GM19468 (cell line): ENCODE measurements around the gene ELOF1.
A peak's percentile ranks its signal among the peaks of the same experiment; 100 is the strongest.
"Not testable (repeated sequence)": the region's sequence is repeated elsewhere in the genome, so short reads cannot be mapped to it uniquely, and the experiment has no call there.

Experiments
- ATAC-seq: cut with Tn5 transposase; IDR thresholded peaks from one replicate; pipeline ENCODE4 v1.9.1; 2021; ENCODE audit warnings: mild to moderate bottlenecking, moderate library complexity, moderate number of reproducible peaks; ENCODE audit not compliant: unreplicated experiment; ENCODE audit errors: extremely low read depth

The ELOF1 gene

DNA sequence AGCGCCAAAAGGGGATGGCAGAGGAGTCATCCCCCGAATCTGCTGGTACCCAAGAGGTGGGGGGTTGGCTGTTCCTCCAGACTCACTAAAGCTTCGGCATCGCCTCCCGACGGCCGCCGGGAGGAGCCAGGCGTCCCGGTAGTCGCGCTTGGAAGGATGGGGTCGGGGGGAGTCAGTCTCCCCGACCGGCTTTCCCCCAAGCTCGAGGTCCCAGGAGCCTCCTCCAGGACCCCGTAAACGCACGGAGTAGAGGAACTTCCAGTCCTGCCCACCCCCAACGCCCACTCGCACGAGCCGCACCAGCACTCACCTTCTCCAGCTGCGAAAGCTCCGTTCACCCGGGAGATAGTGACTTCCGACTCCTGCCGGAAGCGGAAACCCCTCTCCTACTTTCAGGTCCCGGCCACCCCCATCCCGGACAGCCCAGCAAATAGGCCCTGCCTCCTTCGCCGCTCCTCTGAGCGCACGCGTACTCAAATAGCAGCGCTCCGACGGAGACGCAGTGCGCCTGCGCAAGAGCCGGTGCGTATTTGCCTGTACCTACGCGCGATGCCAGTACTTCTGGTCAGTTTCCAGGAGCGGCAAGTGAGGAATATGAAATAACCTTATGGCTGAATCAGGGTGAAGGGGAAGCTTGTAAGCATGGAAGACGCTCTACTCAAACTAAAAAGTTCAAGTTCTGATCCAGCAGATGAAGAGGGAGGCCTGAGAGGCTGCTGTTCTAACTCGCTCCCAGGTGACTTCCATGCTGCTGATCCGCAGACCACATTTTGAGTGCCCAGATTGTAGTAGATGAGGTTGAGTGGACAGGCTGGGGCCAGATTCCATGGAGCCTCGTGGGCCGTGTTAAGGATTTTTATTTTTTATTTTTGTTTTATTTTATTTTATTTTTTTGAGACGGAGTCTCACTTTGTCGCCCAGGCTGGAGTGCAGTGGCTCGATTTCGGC, at the start of gene ELOF1:
Gene ELOF1, minus strand, starts transcription at position 350 of the 948 bp plus-strand sequence. CDS start 4,883 bp downstream, outside the sequence.
- no peak for ATAC-seq

DNA sequence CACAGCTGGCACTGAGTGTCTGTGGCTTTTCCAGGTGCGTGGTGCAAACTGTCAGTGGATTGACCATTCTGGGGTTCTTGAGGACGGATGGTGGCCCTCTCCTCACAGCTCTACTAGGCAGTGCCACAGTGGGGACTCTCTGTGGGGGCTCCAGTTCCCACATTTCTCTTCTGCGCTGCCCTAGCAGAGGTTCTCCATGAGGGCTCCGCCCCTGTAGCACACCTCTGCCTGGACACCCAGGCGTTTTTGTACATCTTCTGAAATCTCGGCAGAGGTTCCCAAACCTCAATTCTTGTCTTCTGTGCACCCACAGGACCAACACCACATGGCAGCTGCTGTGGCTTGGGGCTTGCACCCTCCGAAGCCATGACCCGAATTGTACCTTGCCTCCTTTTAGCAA, 47.5 kb upstream of the ELOF1 start:
- no peak for ATAC-seq

DNA sequence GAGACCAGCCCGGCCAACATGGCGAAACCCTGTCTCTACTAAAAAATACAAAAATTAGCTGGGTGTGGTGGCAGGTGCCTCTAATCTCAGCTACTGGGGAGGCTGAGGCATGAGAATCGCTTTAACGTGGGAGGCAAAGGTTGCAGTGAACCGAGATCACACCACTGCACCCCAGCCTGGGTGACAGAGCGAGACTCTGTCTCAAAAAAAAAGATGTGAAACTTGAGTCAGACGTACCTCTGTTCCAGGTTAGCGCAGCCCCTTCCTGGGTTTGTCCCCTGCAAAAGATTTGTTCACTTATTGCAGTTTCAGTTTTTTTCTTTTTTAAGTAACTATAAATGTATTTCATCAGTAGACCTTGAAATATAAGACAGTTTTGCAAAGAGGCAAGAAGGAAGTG, 40.7 kb upstream of the ELOF1 start:
- not testable (repeated sequence) for ATAC-seq

DNA sequence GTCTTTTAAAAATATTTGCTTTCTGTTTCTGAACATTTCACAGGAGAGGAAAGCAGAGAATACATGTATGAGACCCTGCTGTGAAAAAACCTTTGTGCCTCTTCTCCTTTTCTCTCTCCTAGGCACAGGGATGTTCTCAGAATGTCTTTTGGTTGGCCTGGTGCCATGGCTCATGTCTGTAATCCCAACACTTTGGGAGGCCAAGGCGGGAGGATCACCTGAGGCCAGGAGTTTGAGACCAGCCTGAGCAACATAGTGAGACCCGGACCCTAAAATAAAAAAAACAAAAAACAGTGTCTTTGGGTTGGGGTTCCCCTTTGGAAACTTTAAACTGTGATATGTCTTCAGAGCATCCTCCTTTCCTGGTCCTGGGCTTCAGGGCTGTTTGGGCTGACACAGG, 39.7 kb upstream of the ELOF1 start:
- ATAC-seq = no peak

DNA sequence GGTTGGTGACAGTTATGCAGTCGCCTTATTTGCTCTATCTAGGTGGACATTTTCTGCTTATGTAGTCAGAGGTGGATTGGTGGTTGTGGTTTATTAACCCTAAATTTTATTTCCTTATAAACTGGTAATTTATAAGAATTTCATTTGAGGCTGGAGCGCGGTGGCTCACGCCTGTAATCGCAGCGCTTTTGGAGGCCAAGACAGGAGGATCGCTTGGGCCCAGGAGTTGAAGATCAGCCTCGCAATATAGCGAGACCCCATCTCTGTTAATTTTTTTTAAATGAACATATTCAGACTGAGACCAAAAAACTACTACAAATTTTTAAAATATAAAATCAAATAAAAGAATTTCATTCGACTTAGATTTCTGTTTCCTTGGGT, 39.1 kb upstream of the ELOF1 start:
- ATAC-seq = no peak

DNA sequence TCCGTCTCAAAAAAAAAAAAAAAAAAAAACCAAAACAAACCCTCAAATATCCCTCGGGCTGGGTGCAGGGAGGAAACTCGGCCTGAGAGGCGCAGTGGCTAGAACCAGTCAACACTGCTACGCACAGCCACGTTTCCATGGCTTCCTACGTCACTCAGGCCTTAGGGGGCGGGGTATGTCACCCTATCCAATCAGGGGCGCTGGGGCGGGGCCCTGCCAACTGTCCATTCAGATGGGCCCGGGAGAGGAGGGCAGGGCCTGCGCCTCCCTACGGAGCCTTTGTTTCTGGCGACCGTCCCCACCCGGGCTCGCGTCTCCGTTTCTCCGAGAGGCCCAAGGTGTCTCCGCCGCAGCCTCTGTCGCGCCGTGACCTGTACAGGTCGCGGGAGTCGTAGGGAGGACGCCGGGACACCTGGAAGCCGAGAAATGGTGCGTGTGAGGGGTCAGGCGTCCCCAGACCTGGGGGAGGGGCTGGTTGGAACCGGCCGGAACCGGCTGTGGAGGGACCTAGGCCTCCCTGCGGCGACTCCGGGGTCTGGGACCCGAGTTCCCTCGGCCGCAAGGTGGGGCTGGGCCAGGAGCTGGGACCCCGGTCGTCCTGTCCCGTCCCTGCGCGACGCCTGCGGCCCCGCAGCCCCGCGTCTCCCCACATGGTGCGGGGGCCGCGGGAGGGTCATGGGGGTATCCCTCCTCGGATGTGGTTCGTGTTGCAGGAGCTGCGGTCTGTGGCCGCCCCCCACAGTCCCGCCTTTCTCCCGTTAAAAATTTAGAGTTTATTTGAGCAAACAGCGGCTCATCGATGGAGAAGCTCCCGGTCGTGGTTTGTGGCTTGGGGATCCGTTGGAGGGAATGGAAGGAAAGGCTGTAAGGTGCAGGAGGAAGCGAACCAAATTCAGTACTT, 38.4 kb upstream of the ELOF1 start, which contains the start of gene ZNF627:
Gene ZNF627, plus strand, starts transcription at position 282 of the 901 bp plus-strand sequence. Its CDS starts 145 bp downstream, at position 427.
- peak; percentile 77 for ATAC-seq

DNA sequence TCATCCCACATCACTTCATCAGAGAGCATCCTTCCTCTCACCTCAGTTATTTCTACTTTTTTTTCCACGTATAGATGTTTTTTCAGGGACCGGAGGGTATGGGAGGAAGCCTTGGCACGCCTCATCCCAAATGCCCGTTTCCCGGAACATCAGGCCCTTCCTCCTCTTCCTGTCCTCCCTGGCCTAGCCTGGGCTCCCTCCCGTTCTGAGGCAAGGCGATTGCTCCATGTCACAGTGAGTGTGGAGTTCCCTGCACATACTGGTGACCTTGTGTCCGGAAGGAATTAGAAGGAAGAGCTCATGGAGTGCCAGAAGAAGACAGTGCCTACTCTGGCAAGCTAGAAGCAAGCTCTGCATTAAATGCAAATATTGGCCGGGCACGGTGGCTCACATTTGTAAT, 37.1 kb upstream of the ELOF1 start:
- ATAC-seq = no peak

DNA sequence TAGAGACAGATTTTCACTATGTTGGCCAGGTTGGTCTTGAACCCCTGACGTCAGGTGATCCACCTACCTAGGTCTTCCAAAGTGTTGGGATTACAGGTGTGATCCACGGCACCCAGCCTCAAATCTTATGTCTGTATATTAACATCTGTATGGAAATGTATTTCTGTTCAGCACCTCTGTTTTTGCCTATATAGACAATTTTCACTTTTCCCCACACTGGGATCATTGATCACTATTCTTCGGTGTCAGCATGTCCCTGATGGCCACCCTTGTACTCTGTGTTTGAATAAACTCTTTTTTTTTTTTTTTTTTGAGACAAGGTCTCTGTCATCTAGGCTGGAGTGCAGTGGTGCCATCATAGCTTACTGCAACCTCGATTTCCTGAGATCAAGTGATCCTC, 35.1 kb upstream of the ELOF1 start:
- ATAC-seq = no peak

DNA sequence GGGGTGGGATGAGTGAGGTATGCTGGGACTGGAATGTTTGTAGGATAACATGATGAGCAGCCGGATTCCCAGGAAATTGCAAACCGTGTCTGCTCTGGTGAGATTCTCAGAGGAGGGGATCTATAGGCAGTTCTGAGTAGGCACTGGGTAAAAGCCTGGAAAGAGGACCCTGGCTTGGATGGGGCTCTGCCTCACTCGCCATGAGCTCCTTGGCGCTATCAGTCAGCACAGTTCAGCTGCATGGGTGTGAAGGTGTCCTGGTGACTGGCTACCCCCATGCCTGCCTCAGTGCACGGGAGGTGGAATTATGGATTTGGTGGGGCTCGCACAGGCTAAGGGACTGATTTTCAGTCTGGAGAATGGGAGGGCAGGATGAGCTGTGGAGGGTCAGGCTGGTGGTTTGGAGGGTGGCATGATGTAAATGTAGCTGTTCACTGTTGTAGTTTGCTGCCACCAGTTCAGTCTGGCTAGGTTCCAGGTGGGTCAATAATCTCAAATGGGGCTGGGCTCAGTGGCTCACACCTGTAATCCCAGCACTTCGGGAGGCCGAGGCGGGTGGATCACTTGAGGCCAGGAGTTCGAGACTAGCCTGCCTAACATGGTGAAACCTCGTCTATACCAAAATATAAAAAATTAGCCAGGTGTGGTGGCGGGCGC, 29.1 kb upstream of the ELOF1 start:
- ATAC-seq = no peak

DNA sequence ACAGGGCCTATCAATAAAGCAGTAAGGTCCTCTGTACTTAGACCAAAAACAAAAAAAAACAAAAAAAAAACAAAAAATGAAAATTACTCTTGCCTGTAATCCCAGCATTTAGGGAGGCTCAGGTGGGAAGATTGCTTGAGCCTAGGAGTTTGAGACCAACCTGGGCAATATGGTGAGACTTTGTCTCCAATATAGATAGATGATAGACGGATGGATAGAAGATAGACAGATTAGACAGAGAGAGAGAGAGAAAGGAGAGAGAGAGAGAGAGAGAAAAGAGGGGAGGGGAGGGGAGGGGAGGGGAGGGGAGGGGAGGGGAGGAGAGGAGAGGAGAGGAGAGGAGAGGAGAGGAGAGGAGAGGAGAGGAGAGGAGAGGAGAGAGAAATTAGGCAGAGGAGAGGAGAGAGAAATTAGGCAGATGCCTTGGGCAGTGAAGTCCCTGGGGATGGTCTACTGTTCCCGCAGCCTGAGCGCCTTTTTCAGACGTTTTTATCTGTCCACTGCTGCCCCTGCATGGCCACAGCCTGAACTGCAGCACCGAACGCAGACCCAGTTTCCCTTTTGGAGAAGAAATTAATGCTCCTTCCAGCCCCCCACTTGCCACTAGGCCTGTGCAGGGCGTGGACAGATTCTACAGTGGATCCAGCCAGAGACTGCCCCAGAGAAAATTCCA, 28.4 kb upstream of the ELOF1 start:
- ATAC-seq = no peak

DNA sequence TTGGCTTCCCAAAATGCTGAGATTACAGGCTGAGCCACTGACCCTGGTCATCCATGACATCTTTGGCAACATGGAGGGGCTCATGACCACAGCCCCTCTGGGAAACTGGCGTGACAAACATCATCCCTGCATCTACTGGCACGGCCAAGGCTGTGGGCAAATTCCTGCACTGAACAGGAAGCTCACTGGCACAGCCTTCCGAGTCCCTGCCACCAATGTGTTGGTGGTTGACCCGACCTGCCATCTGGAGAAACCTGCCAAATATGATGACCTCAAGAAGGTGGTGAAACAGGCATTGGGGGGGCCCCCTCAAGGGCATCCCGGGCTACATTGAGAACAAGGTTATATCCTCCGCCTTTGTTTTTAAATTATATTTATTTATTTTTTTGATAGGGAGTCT, 27.3 kb upstream of the ELOF1 start:
- ATAC-seq = no peak

DNA sequence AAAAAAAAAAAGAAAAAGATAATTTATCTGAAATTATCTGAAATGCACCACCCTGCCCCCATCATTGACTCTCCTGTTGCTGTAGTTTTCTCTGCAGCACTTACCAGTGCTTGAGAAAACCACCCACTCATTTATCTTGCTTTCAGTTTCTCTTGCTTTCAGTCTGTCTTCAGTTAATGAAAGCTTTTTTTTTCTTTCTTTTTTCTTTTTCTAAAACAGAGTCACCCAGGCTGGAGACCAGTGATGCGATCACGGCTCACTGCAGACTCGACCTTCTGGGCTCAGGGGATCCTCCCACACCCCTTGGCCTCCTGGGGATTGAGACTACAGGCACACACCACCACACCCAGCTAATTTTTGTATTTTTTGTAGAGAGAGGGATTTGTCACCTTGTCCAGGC, 22.7 kb upstream of the ELOF1 start:
- no peak for ATAC-seq

DNA sequence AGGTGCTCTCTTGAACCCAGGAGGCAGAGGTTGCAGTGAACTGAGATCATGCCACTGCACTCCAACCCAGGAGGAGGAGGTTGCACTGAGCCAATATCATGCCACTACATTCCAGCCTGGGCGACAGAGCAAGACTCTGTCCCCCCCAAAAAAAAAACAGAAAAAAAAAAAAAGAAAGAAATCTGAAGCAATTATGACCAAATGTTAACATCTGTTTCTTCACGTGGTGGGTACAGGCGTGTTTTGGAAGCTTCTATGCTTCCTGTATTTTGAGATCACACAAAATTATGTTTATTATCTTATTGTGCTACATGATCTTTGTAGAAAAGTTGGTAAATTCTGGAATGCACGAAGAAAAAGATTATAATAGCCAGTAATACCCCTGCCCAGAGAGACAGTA, 21.1 kb upstream of the ELOF1 start:
- no peak for ATAC-seq

DNA sequence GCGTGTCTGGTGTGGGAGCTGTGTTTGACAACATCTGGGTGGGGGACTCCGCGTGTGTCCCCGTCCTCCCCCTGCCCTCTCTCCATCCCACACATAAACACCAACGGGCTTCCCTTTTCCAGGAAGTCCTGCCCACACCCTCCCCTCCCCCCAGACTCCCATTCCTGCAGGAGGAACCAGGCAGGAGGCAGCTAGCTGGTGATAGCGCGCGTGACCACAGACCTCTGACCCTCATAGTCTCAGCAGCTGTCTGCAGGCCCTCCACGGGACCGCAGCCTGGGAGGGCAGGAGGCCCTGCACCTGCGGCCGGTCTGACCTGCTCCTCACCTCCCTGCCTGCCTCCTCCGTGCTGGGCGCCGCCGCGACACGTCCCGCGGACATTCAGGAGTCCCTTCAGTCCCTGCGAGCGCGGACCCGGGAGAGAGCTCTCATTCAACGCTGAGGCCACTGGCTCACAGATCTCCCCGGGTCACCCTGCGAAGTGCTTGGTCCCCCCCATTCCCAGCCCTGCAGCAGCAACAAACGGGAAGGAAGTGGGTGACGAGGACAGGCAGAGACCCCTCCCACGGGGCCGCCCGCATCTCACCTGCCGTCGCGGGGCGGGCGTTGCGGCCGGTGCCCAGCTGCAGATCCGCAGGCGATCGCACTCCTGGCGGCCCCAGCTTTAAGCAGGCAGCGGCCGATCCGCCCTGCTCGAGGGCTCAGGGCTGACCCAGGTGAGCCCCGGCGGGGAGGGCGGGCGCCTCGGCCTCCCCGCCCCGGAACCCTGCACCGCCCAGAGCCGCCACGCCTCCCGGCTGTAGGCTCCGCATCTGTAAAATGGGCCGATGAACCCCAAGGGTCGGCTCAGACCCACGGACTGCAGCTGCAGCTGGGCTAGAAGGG, 19.5 kb upstream of the ELOF1 start:
- no peak for ATAC-seq

DNA sequence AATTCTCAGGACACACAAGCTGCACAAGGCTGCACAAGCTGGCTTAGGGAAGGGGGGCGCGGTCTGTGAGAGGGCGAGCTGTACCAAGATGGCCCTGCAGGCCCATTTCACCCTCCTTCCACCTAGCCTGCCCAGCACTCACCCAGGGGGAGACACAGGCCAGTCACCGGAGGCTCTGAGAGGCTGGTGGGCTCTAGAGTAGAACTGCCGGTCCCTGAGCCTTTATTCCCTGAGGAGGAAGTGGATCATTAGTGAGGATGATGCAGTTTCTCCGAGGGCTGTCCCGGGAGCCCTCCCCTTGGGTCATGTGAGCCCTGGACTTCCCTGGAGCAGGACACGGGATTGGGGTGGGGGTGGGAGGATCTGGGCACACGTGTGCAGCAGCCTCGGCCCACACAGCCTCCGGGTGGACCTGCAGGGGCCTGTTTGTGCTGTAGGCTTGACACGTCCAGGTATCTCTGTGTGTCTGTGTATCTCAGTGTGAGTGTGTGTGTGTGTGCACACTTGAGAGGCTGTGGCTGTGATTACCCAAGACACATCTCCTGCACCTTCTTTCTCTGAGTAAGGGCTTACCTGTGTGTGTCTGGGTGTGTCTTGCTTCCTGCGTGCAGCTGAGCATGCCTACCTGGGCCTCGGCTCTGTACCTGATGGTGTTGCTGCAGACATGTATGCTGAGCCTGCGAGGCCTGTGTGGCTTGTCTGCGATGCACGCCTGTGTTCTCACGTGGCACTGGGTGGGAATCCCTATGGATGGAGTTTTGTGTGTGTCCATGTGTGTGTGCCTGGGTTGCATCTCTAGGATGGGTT, 18.6 kb upstream of the ELOF1 start, which contains the start of gene ACP5:
Gene ACP5, minus strand, starts transcription at position 195 of the 807 bp plus-strand sequence. CDS start 328 bp downstream, outside the sequence.
- ATAC-seq = no peak

DNA sequence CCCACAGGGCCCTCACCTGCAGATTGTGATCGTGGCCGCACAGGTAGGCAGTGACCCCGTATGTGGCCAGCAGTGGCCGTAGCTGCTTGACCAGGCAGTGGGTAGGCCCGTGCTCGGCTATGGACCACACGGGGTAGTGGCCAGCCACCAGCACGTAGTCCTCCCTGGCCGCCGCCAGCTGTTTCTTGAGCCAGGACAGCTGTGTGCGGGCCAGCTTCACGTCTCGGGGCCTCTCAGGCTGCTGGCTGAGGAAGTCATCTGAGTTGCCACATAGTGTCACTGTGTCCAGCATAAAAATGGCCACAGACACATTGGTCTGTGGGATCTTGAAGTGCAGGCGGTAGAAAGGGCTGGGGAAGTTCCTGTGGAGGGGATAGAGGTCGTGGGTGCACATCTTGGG, 17.2 kb upstream of the ELOF1 start:
- ATAC-seq = no peak

DNA sequence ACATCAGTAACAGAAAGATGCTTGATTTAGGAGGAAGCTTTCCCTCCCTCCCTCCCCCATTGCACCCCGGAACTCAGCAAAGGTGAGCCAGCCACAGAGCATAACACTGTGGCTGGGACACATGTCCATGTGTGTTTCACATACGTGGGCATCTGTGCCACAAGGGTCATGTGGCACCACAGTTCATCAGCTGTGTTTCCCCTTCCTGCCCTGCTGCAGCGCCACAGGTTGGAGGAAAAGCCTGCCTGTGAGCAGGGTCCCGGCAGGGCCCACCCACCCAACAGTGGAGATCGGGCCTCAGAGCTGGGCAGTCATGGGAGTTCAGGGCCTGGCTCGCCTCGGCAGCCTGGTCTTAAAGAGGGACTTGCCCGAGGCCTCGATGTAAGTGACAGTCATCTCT, 15.7 kb upstream of the ELOF1 start:
- no peak for ATAC-seq

DNA sequence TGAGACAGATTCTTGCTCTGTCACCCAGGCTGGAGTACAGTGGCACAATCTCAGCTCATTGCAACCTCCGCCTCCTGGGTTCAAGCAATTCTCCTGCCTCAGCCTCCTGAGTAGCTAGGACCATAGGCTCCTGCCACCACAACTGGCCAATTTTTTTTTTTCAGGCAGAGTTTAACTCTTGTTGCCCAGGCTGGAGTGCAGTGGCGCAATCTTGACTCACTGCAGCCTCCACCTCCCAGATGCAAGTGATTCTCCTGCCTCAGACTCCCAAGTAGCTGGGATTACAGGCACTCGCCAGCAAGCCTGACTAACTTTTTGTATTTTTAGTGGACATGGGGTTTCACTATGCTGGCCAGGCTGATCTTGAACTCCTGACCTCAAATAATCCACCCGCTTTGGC, 14.7 kb upstream of the ELOF1 start:
- not testable (repeated sequence) for ATAC-seq
